HG03457 (cell line): ENCODE data around the gene MAPT.
"Not testable (repeated sequence)": the region's sequence is repeated elsewhere in the genome, so short reads cannot be mapped to it uniquely, and the experiment has no call there.

Experiments used
- ATAC-seq: cut with Tn5 transposase; IDR thresholded peaks from one replicate; pipeline ENCODE4 v1.9.1; 2021; ENCODE audit warnings: moderate number of reproducible peaks; ENCODE audit not compliant: unreplicated experiment

Gene MAPT

DNA sequence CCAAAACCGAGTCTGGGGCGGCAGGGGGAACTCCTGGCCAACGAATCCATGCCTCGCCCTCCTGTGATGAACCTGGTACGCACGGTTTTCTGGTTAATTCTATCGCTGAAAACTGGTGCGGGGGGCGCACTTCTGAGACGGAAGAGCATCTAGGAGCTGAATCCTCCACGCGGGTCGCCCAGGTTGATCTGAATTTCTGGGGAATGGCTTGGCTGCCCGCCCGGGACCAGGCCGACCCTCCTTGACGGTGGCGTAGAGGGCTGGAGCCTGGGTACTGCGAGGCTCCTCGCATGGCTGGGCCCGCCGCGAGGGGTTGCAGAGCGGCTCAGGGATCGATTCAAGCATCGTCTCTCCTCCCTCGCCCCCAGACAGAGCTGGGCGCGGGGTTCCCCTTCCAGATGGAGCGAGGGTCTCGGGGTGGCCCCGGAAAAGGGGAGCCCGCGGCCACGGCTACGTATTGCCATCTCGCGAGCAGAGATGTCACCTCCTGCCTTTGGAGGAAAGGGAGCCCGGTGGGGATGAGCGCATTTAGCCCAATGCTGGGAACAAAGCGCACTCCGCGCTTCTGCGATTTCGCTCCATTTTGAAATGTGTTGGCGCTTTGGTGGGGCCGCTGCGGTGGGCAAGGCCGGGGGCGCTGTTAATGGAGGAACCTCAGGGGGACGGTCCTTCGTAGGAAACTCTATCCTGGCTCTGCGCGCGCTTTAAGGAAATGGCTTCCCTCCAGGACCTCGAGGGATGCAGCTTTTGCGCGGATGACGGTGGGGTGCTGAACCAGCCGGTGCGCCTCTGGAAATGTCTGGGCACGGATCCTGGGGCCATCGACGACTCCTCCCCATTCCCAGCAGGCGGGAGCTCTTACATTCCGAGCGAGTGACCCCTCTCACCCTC lies 2.7 kb downstream of the MAPT start:
- ATAC-seq: no peak

- ATAC-seq: no peak
Measured at GRCh38 chr17:45900136-45900535, 5.8 kb downstream of the MAPT start.

DNA sequence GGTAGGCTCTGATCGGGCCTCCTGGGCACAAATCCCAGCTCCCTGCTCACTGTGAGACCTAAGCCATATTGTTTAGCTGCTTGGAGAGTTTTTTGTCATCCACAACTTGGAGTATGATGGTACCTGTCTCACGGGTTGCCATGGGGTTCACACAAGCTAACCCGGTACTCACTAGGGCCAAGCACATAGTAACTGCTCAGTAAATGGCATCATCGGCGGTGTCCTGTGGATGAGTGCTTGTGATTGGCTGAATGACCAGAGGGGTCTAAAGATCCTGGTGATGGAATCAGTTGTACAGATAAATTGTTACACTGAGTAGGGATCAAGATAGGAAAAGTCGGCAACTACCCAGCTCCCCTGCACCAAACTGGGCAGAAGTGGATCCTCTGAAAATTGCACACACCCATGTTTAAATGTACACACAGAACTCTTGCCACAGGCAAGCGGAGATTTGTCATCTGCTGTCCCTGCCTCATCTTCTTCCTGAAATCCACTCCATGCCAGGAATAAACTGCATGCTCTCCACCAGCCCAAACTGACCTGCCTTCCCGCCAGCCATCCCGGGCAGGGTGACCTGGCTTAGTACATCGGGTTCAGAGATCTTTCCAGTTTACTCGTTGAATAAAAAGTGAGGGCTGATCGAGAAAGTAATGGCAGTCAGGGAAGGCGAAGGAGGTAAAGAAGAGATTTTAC lies 6.5 kb downstream of the MAPT start:
- no peak for ATAC-seq

DNA sequence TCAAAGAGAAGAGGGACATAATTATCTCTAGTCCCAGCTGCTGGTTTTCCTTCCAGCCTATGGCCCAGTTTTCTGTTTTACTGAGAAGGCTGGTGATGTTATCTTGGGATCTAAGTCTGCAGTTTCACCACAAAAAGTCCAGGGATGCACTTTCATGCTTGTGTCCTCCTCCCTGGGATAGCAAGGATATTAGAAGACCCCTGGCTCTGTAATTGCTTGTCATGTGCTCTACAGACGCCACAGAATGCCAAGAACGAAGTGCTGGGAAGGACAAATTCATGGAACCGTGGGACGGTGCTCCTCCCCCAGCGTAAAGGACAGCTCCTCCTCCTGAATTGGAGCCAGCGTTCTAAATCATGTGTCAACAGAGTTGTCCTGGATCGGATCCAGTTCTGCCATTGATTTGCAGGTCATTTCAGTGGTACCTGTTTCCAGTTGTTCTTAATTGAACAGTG lies 8.6 kb downstream of the MAPT start:
- no peak for ATAC-seq

GRCh38 chr17:45904866-45905265 lies 10.5 kb downstream of the MAPT start:
- ATAC-seq: no peak

DNA sequence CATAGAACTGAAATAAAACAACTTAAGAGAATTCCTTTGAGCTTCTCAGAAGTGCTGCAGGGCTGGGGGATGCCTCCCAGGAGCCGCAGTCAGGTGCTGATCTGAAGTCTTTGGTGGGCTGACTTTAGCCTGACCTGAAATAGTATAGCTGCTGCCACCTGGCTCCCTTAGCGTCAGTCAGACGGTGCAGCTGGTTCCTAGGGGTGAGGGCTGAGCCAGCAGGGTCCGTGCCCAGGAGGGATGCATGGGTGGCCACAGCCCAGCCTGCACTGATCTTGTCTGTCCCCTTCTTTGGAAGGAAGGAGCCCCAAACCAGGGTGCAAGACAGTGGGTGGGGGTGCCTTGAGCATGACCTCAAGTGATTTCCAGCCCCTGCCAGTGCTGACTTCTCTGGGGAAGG lies 11.5 kb downstream of the MAPT start:
- ATAC-seq: no peak

- no peak for ATAC-seq
Measured at GRCh38 chr17:45906237-45906636, 11.9 kb downstream of the MAPT start.

GRCh38 chr17:45906927-45907622 lies 12.7 kb downstream of the MAPT start:
- ATAC-seq: no peak

GRCh38 chr17:45907750-45908395 lies 13.5 kb downstream of the MAPT start:
- ATAC-seq: no peak

GRCh38 chr17:45908460-45908859 lies 14.1 kb downstream of the MAPT start:
- no peak for ATAC-seq

DNA sequence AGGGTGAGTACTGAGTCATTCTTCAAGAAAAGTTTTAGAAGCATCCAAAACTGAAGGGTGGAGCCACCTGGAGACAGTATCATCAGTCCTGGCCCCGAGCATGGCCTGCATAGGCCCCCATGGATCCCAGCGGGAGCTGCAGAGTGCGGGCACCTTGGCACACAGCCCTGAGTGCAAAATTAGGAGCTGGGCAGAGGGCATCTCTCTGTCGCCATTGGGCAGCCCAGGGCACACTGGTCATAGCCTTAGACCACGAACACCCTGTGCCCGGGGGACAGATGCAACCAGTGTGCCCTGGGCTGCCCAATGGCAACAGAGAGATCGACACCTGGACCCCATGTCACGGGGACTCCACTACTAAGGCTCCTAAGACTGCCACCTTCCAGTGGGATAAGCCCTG lies 14.6 kb downstream of the MAPT start:
- no peak for ATAC-seq

DNA sequence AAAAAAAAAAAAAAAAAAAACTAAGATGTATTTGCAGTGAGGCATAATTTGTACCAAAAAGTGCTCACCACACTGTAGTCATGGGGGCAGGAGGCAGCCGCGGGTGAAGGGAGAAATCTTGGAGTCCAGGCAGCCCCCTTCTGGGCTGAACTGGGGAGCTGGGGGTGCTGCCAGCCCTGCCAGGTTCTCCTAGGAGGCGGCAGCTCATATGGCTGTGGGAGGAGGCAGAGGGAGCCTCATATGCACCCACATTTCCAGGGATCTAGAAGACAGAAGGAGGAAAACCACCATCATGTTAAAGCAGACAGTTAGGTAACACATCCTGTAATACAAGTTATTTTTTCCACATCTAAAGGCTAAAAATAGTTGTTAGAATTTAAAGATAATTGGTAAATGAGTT lies 16.3 kb downstream of the MAPT start:
- no peak for ATAC-seq

DNA sequence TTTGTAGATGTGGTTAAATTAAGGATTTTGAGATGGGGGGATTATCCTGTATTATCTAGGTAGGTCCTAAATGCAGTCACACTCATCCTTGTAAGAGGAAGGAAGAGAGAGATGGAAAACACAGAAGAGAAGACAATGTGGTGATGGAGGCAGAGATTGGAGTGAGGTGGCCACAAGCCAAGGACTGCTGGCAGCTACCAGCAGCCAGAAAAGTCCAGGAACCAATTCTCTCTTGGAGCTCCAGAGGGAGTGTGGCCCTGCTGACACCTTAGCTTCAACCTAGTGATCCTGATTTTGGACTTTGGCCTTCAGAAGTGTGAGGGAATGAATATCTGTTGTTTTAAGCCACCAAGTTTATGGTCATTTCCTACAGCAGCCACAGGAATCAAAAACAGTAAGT lies 18.0 kb downstream of the MAPT start:
- no peak for ATAC-seq

GRCh38 chr17:45913030-45913429 lies 18.7 kb downstream of the MAPT start:
- not testable (repeated sequence) for ATAC-seq

GRCh38 chr17:45914047-45914717 lies 19.8 kb downstream of the MAPT start:
- no peak for ATAC-seq

DNA sequence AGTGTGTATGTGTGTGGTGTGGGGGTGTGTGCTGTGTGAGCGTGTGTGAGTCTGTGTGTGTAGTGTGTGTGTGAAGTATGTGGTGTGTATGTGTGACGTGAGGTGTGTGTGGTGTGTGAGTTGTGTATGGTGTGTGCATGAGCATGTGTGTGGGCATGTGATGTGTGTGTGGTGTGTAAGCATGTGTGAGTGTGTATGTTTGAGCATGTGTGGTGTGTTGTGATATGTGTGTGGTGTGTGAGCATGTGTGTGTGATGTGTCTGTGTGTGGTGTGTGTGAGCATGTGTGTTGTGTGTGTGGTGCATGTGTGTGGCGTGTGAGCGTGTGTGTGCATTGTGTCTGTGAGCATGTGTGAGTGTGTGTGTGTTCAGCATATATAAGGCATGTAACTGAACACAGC lies 20.9 kb downstream of the MAPT start:
- ATAC-seq: no peak

GRCh38 chr17:45917081-45917480 lies 22.7 kb downstream of the MAPT start:
- ATAC-seq: no peak

DNA sequence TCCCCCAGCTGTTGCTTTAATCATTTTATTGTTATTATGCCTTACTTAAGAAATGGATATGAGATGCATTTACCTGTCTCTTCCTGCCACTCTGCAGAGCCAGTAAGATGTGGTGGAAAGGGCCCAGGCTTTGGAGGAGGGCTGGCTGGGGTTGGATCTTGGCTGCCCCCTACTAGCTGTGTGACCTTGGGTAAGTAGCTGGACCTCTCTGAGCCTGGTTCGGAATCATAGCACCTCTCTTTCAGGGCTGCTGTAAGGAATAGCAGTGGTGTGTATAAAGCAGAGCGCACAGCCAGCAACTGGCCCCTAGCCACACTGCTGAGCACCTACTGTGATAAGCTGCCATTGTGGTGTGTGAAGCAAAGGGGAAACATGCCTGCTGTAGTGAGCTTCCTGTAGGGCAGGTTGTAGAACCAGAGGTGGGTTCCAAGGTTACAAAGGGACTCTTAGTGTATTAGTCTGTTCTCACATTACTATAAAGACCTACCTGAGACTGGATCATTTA lies 23.9 kb downstream of the MAPT start:
- ATAC-seq: no peak

DNA sequence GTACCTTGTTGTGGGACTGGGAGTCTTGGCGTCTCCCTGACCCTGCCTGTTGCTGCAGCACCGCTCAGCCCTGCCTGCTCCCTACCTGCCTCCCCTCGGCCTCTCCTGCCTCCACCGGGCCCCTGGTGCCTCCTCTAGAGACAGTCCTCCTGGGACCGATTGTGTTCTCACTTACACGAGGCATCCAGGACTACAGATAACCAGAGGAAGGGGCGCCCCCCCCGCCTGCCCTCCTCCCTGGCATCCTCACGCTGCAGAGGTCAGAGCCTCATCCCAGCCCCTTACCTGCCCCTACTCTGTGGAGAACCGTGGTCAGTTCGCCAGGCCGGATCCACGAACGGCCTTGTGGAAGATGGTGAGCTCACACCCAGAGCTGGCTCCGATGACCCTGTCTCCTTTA lies 24.8 kb downstream of the MAPT start:
- ATAC-seq: no peak

- ATAC-seq: no peak
Measured at GRCh38 chr17:45920083-45920482, 25.7 kb downstream of the MAPT start.
